HCT116 (cell line): Measurements from ENCODE around the gene P4HB.

Source experiments
- EGR1 ChIP-seq: IDR thresholded peaks from 2 replicates; pipeline ENCODE4 v1.6.1; 2012; ENCODE audit warnings: low read depth
- EZH2 ChIP-seq: fragments of 200-600 bp; sonication (generic); IDR thresholded peaks from 2 replicates; pipeline ENCODE4 v1.6.1; 2017; ENCODE audit warnings: antibody characterized with exemption, mixed run types
- EZH2phosphoT487 ChIP-seq: fragments of 200-600 bp; IDR thresholded peaks from 2 replicates; pipeline ENCODE4 v1.6.1; 2018; ENCODE audit warnings: antibody characterized with exemption, borderline replicate concordance
- JUND ChIP-seq: IDR thresholded peaks from 2 replicates; pipeline ENCODE4 v1.6.1; 2012
- POLR2A ChIP-seq: IDR thresholded peaks from 2 replicates; pipeline ENCODE4 v1.7.0; 2011; ENCODE audit warnings: borderline replicate concordance; ENCODE audit not compliant: insufficient read depth, insufficient read length; ENCODE audit errors: extremely low read depth
- SP1 ChIP-seq: IDR thresholded peaks from 2 replicates; pipeline ENCODE4 v1.6.1; 2012; ENCODE audit warnings: low read depth
- YY1 ChIP-seq: IDR thresholded peaks from 2 replicates; pipeline ENCODE4 v1.6.1; 2011; ENCODE audit warnings: low read length, low read depth, moderate library complexity, mild to moderate bottlenecking; ENCODE audit not compliant: insufficient replicate concordance; ENCODE audit errors: extremely low read depth
- ZNF274 ChIP-seq: fragments of 200-500 bp; sonication (Bioruptor generic); IDR thresholded peaks from 2 replicates; pipeline ENCODE4 v1.6.1; 2014; ENCODE audit warnings: mild to moderate bottlenecking, low read depth, low read length, inconsistent platforms
- TF ChIP-seq, protein P1 (sequence below), 3 experiments: fragments of 200-600 bp in 1 of 3; sonication (generic) in 1 of 3; IDR thresholded peaks in 2 of 3; conservative IDR thresholded peaks in 1 of 3; 2 replicates each; pipeline ENCODE4 v1.5.1; 2012 to 2017; ENCODE audit warnings: low read depth in 2 of 3, low read length in 2 of 3, antibody characterized with exemption in 1 of 3, borderline replicate concordance in 1 of 3, control low read depth in 1 of 3, mild to moderate bottlenecking in 1 of 3, mixed read lengths in 1 of 3, mixed run types in 1 of 3, moderate library complexity in 1 of 3; ENCODE audit not compliant: insufficient read depth in 1 of 3
- TF ChIP-seq, protein P2 (sequence below): IDR thresholded peaks from 2 replicates; pipeline ENCODE4 v1.6.1; 2012; ENCODE audit warnings: low read depth
- TF ChIP-seq, protein P3 (sequence below): IDR thresholded peaks from 2 replicates; pipeline ENCODE4 v1.6.1; 2012

DNA sequence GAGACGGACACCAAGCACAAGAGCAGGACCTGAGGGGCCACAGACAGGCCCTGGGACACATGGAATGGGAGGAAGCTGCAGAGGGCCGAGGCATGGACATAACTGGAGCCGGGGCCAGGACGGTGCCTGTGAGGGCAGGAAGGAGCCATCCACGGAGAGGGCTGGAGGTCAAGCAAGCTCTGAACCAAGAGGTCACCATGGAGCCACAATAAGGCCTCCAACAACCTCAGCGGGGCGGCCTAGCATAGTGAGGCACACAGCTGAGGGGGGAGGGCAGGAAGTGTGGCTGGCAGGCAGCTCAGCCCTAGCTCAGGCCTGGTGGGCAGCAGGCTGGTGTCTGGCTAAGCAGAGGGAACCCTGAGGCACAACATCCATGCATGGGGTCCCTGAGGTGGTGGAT is 31.7 kb downstream of the P4HB start:
- TF ChIP-seq EGR1 = no peak
- TF ChIP-seq, protein P1, sequence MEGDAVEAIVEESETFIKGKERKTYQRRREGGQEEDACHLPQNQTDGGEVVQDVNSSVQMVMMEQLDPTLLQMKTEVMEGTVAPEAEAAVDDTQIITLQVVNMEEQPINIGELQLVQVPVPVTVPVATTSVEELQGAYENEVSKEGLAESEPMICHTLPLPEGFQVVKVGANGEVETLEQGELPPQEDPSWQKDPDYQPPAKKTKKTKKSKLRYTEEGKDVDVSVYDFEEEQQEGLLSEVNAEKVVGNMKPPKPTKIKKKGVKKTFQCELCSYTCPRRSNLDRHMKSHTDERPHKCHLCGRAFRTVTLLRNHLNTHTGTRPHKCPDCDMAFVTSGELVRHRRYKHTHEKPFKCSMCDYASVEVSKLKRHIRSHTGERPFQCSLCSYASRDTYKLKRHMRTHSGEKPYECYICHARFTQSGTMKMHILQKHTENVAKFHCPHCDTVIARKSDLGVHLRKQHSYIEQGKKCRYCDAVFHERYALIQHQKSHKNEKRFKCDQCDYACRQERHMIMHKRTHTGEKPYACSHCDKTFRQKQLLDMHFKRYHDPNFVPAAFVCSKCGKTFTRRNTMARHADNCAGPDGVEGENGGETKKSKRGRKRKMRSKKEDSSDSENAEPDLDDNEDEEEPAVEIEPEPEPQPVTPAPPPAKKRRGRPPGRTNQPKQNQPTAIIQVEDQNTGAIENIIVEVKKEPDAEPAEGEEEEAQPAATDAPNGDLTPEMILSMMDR (IDR thresholded peaks at IDR 0.05 in 2 of 3, conservative IDR thresholded peaks at IDR 0.05 in 1 of 3; ENCODE audit: borderline replicate concordance in 1 of 3, insufficient read depth in 1 of 3, low read depth in 2 of 3, low read length in 2 of 3) = no peak
- TF ChIP-seq, protein P2, sequence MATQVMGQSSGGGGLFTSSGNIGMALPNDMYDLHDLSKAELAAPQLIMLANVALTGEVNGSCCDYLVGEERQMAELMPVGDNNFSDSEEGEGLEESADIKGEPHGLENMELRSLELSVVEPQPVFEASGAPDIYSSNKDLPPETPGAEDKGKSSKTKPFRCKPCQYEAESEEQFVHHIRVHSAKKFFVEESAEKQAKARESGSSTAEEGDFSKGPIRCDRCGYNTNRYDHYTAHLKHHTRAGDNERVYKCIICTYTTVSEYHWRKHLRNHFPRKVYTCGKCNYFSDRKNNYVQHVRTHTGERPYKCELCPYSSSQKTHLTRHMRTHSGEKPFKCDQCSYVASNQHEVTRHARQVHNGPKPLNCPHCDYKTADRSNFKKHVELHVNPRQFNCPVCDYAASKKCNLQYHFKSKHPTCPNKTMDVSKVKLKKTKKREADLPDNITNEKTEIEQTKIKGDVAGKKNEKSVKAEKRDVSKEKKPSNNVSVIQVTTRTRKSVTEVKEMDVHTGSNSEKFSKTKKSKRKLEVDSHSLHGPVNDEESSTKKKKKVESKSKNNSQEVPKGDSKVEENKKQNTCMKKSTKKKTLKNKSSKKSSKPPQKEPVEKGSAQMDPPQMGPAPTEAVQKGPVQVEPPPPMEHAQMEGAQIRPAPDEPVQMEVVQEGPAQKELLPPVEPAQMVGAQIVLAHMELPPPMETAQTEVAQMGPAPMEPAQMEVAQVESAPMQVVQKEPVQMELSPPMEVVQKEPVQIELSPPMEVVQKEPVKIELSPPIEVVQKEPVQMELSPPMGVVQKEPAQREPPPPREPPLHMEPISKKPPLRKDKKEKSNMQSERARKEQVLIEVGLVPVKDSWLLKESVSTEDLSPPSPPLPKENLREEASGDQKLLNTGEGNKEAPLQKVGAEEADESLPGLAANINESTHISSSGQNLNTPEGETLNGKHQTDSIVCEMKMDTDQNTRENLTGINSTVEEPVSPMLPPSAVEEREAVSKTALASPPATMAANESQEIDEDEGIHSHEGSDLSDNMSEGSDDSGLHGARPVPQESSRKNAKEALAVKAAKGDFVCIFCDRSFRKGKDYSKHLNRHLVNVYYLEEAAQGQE = no peak
- TF ChIP-seq POLR2A = no peak
- no peak for TF ChIP-seq YY1
- TF ChIP-seq SP1 = no peak
- TF ChIP-seq ZNF274 = no peak
- TF ChIP-seq, protein P3, sequence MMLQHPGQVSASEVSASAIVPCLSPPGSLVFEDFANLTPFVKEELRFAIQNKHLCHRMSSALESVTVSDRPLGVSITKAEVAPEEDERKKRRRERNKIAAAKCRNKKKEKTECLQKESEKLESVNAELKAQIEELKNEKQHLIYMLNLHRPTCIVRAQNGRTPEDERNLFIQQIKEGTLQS = no peak
- TF ChIP-seq JUND = no peak
- no peak for TF ChIP-seq EZH2phosphoT487
- no peak for TF ChIP-seq EZH2
